SK-N-SH (cell line): ENCODE results near the gene ARHGAP25. TPM values are rescaled to one million over a fixed set of nuclear protein-coding genes. Genes with fewer than 3 reads are reported as not detected.

ENCODE experiments used
- CTCF ChIA-PET: fragments of 300-600, 350-600 bp; formaldehyde crosslinking; extraction: SDS; loops from one replicate; lab custom pipeline; 2021; lab: Yijun Ruan, JAX
- POLR2A ChIA-PET: fragments of 350-600 bp; sonication (Branson Sonifier 250); formaldehyde crosslinking; extraction: SDS; loops from one replicate; lab custom pipeline; 2020; ENCODE audit warnings: antibody characterized with exemption, inconsistent platforms; lab: Yijun Ruan, JAX
- DNase-seq: peaks from one replicate; pipeline ENCODE4 v3.0.0; 2012
- H2AFZ ChIP-seq: fragments of 200-600 bp; sonication (generic); 2 replicates; pipeline ENCODE4 v1.8.1; 2016; ENCODE audit warnings: antibody characterized with exemption, mild to moderate bottlenecking, low read depth
- H3F3A ChIP-seq: fragments of 200-600 bp; sonication (generic); replicated peaks from 2 replicates; pipeline ENCODE3; 2016; ENCODE audit warnings: antibody characterized with exemption, mild to moderate bottlenecking; ENCODE audit not compliant: insufficient read depth
- H3K27ac ChIP-seq, 2 experiments: fragments of 200-500 bp in 1 of 2; fragments of 200-600 bp in 1 of 2; sonication (Bioruptor generic) in 1 of 2; sonication (generic), shearing (Covaris generic) in 1 of 2; 2 replicates each; pipeline versions ENCODE4 v1.5.1 to v1.6.1; 2014 to 2016; ENCODE audit warnings: low read depth in 2 of 2, inconsistent platforms in 1 of 2, low read length in 1 of 2, mild to moderate bottlenecking in 1 of 2, mixed read lengths in 1 of 2
- H3K27me3 ChIP-seq: fragments of 200-600 bp; sonication (generic), shearing (Covaris generic); 2 replicates; pipeline ENCODE4 v1.6.1; 2016; ENCODE audit warnings: mixed run types; ENCODE audit not compliant: insufficient read depth
- H3K36me3 ChIP-seq, 2 experiments: fragments of 200-500 bp in 1 of 2; fragments of 200-600 bp in 1 of 2; sonication (Bioruptor generic) in 1 of 2; sonication (generic) in 1 of 2; replicated peaks in 1 of 2; 2 replicates each; pipeline versions ENCODE3 to v1.5.1; 2014 to 2016; ENCODE audit warnings: low read length in 1 of 2, mild to moderate bottlenecking in 1 of 2; ENCODE audit not compliant: insufficient read depth in 2 of 2, control insufficient read depth in 1 of 2
- H3K4me1 ChIP-seq, 2 experiments: fragments of 200-500 bp in 1 of 2; fragments of 200-600 bp in 1 of 2; sonication (Bioruptor generic) in 1 of 2; sonication (generic), shearing (Covaris generic) in 1 of 2; 2 replicates each; pipeline versions ENCODE4 v1.5.1 to v1.6.1; 2014 to 2016; ENCODE audit warnings: low read depth in 1 of 2, low read length in 1 of 2, mixed run types in 1 of 2; ENCODE audit not compliant: insufficient read depth in 2 of 2, control insufficient read depth in 1 of 2
- H3K4me2 ChIP-seq: fragments of 200-600 bp; sonication (generic), shearing (Covaris generic); 2 replicates; pipeline ENCODE4 v1.6.1; 2017; ENCODE audit warnings: mixed run types
- H3K4me3 ChIP-seq, 2 experiments: fragments of 200-500 bp in 1 of 2; fragments of 200-600 bp in 1 of 2; sonication (Bioruptor generic) in 1 of 2; sonication (generic), shearing (Covaris generic) in 1 of 2; 2 replicates each; pipeline versions ENCODE4 v1.5.1 to v1.8.1; 2014 to 2016; ENCODE audit warnings: low read depth in 2 of 2, inconsistent platforms in 1 of 2, low read length in 1 of 2, mild to moderate bottlenecking in 1 of 2, mixed read lengths in 1 of 2, moderate library complexity in 1 of 2
- H3K79me2 ChIP-seq: fragments of 200-600 bp; sonication (generic); 2 replicates; pipeline ENCODE4 v1.8.1; 2017; ENCODE audit warnings: mild to moderate bottlenecking; ENCODE audit not compliant: insufficient read depth
- H3K9ac ChIP-seq: fragments of 200-600 bp; sonication (generic); 2 replicates; pipeline ENCODE4 v1.6.1; 2017; ENCODE audit warnings: mixed run types
- H3K9me2 ChIP-seq: fragments of 200-600 bp; sonication (generic); 2 replicates; pipeline ENCODE4 v1.6.1; 2017; ENCODE audit warnings: mixed run types
- H3K9me3 ChIP-seq: fragments of 200-600 bp; sonication (generic); 2 replicates; pipeline ENCODE4 v1.6.1; 2017; ENCODE audit warnings: mixed run types, mild to moderate bottlenecking, moderate library complexity
- H4K20me1 ChIP-seq: fragments of 200-600 bp; sonication (generic); 2 replicates; pipeline ENCODE4 v1.6.1; 2017; ENCODE audit warnings: mild to moderate bottlenecking, mixed run types; ENCODE audit not compliant: insufficient read depth
- CHD2 ChIP-seq: fragments of 150-350 bp; IDR thresholded peaks from 2 replicates; pipeline ENCODE4 v1.6.1; 2018; ENCODE audit warnings: low read length; ENCODE audit not compliant: partially characterized antibody
- ELF1 ChIP-seq: IDR thresholded peaks from 2 replicates; pipeline ENCODE4 v1.4.0; 2012
- EZH2phosphoT487 ChIP-seq: fragments of 200-600 bp; sonication (generic); IDR thresholded peaks from 2 replicates; pipeline ENCODE4 v1.6.1; 2017; ENCODE audit warnings: low read depth, mixed run types, mild to moderate bottlenecking, antibody characterized with exemption, moderate library complexity, borderline replicate concordance
- FOSL2 ChIP-seq: IDR thresholded peaks from 2 replicates; pipeline ENCODE4 v1.4.0; 2012; ENCODE audit warnings: low read depth, mild to moderate bottlenecking, moderate library complexity, borderline replicate concordance
- FOXM1 ChIP-seq: IDR thresholded peaks from 2 replicates; pipeline ENCODE4 v1.4.0; 2012; ENCODE audit warnings: low read depth, mild to moderate bottlenecking
- GABPA ChIP-seq: IDR thresholded peaks from 2 replicates; pipeline ENCODE4 v1.4.0; 2012; ENCODE audit warnings: low read depth, mild to moderate bottlenecking
- GATA2 ChIP-seq: sonication (generic); formaldehyde crosslinking; IDR thresholded peaks from 2 replicates; pipeline ENCODE4 v1.5.0; 2020; ENCODE audit warnings: mild to moderate bottlenecking, missing genetic modification reagents
- JUND ChIP-seq: IDR thresholded peaks from 2 replicates; pipeline ENCODE4 v1.4.0; 2012
- MXI1 ChIP-seq: IDR thresholded peaks from 2 replicates; pipeline ENCODE4 v1.6.1; 2012; ENCODE audit warnings: mild to moderate bottlenecking, low read depth, low read length, improper control_type of control experiment
- NFIC ChIP-seq: IDR thresholded peaks from 2 replicates; pipeline ENCODE4 v1.4.0; 2012; ENCODE audit warnings: borderline replicate concordance
- RAD21 ChIP-seq: IDR thresholded peaks from 2 replicates; pipeline ENCODE4 v1.6.1; 2012; ENCODE audit warnings: mild to moderate bottlenecking, low read length
- SIN3A ChIP-seq: IDR thresholded peaks from 2 replicates; pipeline ENCODE4 v1.6.1; 2012; ENCODE audit warnings: low read depth, mild to moderate bottlenecking, low read length, moderate library complexity, borderline replicate concordance
- SMC3 ChIP-seq: IDR thresholded peaks from 2 replicates; pipeline ENCODE4 v1.6.1; 2012; ENCODE audit warnings: low read depth, low read length, improper control_type of control experiment
- TAF1 ChIP-seq: IDR thresholded peaks from 2 replicates; pipeline ENCODE4 v1.6.1; 2012; ENCODE audit warnings: low read depth, mild to moderate bottlenecking, low read length, moderate library complexity, borderline replicate concordance
- TCF12 ChIP-seq: IDR thresholded peaks from 2 replicates; pipeline ENCODE4 v1.4.0; 2012
- YY1 ChIP-seq: IDR thresholded peaks from 2 replicates; pipeline ENCODE4 v1.4.0; 2012; ENCODE audit warnings: low read depth, mild to moderate bottlenecking
- WGBS: methylation state at CpG from one replicate; pipeline ENCODE4 v1.1.6; 2017; ENCODE audit warnings: low lambda C conversion rate; 5-methylcytosine and 5-hydroxymethylcytosine counted together
- polyA plus RNA-seq, 3 experiments: library from polyadenylated mRNA; depleted of rRNA; stranded (reverse); fragments of >200 nt; gene quantifications; 2 replicates each; pipeline ENCODE4 v1.2.3, GENCODE V29; 2012
- TF ChIP-seq, protein P1 (sequence below): IDR thresholded peaks from 2 replicates; pipeline ENCODE4 v1.6.1; 2012; ENCODE audit warnings: mild to moderate bottlenecking, low read depth, low read length, moderate library complexity
- TF ChIP-seq, protein P2 (sequence below): fragments of 150-350 bp; IDR thresholded peaks from 2 replicates; pipeline ENCODE4 v1.6.1; 2016; ENCODE audit warnings: mild to moderate bottlenecking, low read depth, low read length
- TF ChIP-seq, protein P3 (sequence below): IDR thresholded peaks from 2 replicates; pipeline ENCODE4 v1.4.0; 2012; ENCODE audit warnings: low read depth, borderline replicate concordance
- TF ChIP-seq, protein P4 (sequence below): fragments of 150-350 bp; IDR thresholded peaks from 2 replicates; pipeline ENCODE4 v1.6.1; 2017; ENCODE audit warnings: antibody characterized with exemption, low read length, low read depth, borderline replicate concordance
- TF ChIP-seq, protein P5 (sequence below): IDR thresholded peaks from 2 replicates; pipeline ENCODE4 v1.4.0; 2012; ENCODE audit warnings: low read depth

The ARHGAP25 gene
- polyA plus RNA-seq, 1 of the 3 experiments (the other 2 are of a cell fraction), result not detected

DNA sequence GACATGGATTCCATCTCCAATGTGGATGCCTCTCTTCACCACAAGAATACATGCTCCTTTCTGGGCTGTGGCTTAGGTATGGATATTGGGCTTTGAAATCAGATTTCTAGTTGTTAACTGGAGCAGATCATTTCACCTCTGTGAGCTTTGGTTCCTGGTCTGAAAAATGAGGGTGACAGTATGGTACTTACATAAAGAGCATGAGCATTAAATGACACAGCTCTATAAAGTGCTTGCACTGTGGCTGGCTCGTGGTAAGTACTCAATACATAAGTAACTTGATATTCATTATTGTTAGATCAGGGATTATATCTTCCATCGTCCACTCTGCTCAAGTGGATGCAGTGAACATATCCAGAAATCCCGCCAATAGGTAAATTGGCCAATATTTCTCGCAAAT, 33.4 kb downstream of the ARHGAP25 start:
- Histone ChIP-seq H3K9me2 (no peaks in the 10 kb centered on the region), H3K9ac (no peak overlapping the region), H3K4me1 (peaks cover 0 to 11% of the 10 kb centered on the region in 2 experiments; a peak in 1 of 4 replicates), H3K4me2 (no peak overlapping the region), H3K27ac (no peak overlapping the region), H3K4me3 (no peak overlapping the region), H3K79me2 (no peaks in the 10 kb centered on the region), H3K27me3 (no peaks in the 10 kb centered on the region), H2AFZ (no peak overlapping the region), H3F3A (no peaks in the 10 kb centered on the region), H3K36me3 (no peaks in the 10 kb centered on the region), H3K9me3 (no peaks in the 10 kb centered on the region), H4K20me1 (no peaks in the 10 kb centered on the region)
- no peak for TF ChIP-seq GABPA
- TF ChIP-seq, protein P1, sequence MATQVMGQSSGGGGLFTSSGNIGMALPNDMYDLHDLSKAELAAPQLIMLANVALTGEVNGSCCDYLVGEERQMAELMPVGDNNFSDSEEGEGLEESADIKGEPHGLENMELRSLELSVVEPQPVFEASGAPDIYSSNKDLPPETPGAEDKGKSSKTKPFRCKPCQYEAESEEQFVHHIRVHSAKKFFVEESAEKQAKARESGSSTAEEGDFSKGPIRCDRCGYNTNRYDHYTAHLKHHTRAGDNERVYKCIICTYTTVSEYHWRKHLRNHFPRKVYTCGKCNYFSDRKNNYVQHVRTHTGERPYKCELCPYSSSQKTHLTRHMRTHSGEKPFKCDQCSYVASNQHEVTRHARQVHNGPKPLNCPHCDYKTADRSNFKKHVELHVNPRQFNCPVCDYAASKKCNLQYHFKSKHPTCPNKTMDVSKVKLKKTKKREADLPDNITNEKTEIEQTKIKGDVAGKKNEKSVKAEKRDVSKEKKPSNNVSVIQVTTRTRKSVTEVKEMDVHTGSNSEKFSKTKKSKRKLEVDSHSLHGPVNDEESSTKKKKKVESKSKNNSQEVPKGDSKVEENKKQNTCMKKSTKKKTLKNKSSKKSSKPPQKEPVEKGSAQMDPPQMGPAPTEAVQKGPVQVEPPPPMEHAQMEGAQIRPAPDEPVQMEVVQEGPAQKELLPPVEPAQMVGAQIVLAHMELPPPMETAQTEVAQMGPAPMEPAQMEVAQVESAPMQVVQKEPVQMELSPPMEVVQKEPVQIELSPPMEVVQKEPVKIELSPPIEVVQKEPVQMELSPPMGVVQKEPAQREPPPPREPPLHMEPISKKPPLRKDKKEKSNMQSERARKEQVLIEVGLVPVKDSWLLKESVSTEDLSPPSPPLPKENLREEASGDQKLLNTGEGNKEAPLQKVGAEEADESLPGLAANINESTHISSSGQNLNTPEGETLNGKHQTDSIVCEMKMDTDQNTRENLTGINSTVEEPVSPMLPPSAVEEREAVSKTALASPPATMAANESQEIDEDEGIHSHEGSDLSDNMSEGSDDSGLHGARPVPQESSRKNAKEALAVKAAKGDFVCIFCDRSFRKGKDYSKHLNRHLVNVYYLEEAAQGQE, result no peak
- no peak for TF ChIP-seq RAD21
- DNase-seq, result no peak
- ChIA-PET POLR2A (no interaction called here), CTCF (interaction anchor here (0.6 to 2.0 kb wide), 5 partner anchors 16 to 304 kb away, joined by 3 to 9 read pairs (median 4); no protein-coding TSS in a partner anchor)
- 71% methylated on average over 4 of the region's 4 CpGs for WGBS

DNA sequence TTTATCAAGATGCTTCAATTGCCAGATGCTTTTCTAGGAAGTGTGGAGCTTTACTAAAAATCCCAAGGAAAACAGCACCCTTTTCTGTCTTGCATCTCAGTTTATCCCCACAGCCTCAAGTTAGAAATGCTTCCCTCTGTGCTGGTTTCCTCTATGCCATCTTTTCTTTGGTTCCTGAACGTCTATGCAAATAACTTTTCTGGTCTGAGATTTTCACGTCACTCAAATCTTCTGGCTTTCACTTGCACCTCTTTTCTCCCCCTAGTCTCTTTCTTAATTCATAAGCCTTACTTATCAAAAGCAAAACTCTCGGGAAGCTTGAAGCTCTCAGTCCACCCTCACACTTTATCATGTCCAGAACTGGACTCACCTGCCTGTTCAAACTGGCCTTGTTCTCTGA, 33.9 kb downstream of the ARHGAP25 start:
- CTCF ChIA-PET, result interaction anchor here (1.0 to 2.0 kb wide), 3 partner anchors 17 to 142 kb away, joined by 3 to 9 read pairs (median 4); no protein-coding TSS in a partner anchor
- peaks cover 0 to 11% of the 10 kb centered on the region in 2 experiments; a peak in 1 of 4 replicates for H3K4me1 ChIP-seq

More for the DNA sequence above, 33.9 kb downstream of the ARHGAP25 start:
- Histone ChIP-seq H3K27me3 (no peaks in the 10 kb centered on the region), H4K20me1 (no peaks in the 10 kb centered on the region), H3K36me3 (no peaks in the 10 kb centered on the region), H3K9ac (no peak overlapping the region), H3K4me3 (no peak overlapping the region), H3K27ac (no peak overlapping the region), H2AFZ (no peak overlapping the region), H3F3A (no peaks in the 10 kb centered on the region), H3K4me2 (no peak overlapping the region), H3K79me2 (no peaks in the 10 kb centered on the region), H3K9me2 (no peaks in the 10 kb centered on the region), H3K9me3 (no peaks in the 10 kb centered on the region)
- no peak for DNase-seq
- WGBS, result 53% methylated on average over 3 of the region's 3 CpGs
- POLR2A ChIA-PET, result no interaction called here
- TF ChIP-seq GABPA (no peak), TAF1 (no peak), SMC3 (no peak), YY1 (no peak), FOSL2 (no peak), RAD21 (no peak), GATA2 (CRISPR knock-in tag) (no peak), JUND (no peak), CHD2 (no peak), MXI1 (no peak), SIN3A (no peak), ELF1 (no peak), NFIC (no peak), TCF12 (no peak), EZH2phosphoT487 (no peak), FOXM1 (no peak)
- TF ChIP-seq, protein P2, sequence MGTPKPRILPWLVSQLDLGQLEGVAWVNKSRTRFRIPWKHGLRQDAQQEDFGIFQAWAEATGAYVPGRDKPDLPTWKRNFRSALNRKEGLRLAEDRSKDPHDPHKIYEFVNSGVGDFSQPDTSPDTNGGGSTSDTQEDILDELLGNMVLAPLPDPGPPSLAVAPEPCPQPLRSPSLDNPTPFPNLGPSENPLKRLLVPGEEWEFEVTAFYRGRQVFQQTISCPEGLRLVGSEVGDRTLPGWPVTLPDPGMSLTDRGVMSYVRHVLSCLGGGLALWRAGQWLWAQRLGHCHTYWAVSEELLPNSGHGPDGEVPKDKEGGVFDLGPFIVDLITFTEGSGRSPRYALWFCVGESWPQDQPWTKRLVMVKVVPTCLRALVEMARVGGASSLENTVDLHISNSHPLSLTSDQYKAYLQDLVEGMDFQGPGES, result no peak
- TF ChIP-seq, protein P3, sequence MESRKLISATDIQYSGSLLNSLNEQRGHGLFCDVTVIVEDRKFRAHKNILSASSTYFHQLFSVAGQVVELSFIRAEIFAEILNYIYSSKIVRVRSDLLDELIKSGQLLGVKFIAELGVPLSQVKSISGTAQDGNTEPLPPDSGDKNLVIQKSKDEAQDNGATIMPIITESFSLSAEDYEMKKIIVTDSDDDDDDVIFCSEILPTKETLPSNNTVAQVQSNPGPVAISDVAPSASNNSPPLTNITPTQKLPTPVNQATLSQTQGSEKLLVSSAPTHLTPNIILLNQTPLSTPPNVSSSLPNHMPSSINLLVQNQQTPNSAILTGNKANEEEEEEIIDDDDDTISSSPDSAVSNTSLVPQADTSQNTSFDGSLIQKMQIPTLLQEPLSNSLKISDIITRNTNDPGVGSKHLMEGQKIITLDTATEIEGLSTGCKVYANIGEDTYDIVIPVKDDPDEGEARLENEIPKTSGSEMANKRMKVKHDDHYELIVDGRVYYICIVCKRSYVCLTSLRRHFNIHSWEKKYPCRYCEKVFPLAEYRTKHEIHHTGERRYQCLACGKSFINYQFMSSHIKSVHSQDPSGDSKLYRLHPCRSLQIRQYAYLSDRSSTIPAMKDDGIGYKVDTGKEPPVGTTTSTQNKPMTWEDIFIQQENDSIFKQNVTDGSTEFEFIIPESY, result no peak
- TF ChIP-seq, protein P4, sequence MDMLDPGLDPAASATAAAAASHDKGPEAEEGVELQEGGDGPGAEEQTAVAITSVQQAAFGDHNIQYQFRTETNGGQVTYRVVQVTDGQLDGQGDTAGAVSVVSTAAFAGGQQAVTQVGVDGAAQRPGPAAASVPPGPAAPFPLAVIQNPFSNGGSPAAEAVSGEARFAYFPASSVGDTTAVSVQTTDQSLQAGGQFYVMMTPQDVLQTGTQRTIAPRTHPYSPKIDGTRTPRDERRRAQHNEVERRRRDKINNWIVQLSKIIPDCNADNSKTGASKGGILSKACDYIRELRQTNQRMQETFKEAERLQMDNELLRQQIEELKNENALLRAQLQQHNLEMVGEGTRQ, result no peak
- TF ChIP-seq, protein P5, sequence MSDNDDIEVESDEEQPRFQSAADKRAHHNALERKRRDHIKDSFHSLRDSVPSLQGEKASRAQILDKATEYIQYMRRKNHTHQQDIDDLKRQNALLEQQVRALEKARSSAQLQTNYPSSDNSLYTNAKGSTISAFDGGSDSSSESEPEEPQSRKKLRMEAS, result no peak
- TF ChIP-seq, all 33 proteins: peak for 0
